ENCODE data around the gene IGSF21. TPM values are rescaled to one million over a fixed set of nuclear protein-coding genes. Genes with fewer than 3 reads are reported as not detected.

IGSF21 gene
- total and polyA plus RNA-seq, 2 donors (not counting 3 experiments of a cell fraction or from before 2014, with no cell fraction given): not detected

- no peak overlapping the region for H2AFZ ChIP-seq (ENCODE audit: low read depth, low read length)
- no peak overlapping the region for H3K4me2 ChIP-seq (ENCODE audit: insufficient read depth, low read length)
- H3K9me1 ChIP-seq (replicated peaks; ENCODE audit: control insufficient read depth, extremely low read depth, insufficient read depth, low read length): no peaks in the 10 kb centered on the region
- no TSS peak for BruUV-seq (replicated peaks)
- H3K9me3 ChIP-seq (replicated peaks; ENCODE audit: control insufficient read depth, insufficient read depth, low read length): no peaks in the 10 kb centered on the region
- no peak for DNase-seq (ENCODE audit: low read depth, low spot score)
- dilution Hi-C loops (cut with MboI; ENCODE audit: extremely low pct_ligation_motif_present, low sequenced_read_pairs): no loop called here
- no peaks in the 10 kb centered on the region for H4K20me1 ChIP-seq (replicated peaks; ENCODE audit: control insufficient read depth, extremely low read depth, insufficient read depth, low read length)
- FAIRE-seq: no peak
- H3K36me3 ChIP-seq (ENCODE audit: control insufficient read depth in 2 of 2, extremely low read depth in 1 of 2, insufficient read depth in 2 of 2, low read length in 2 of 2): no peaks in the 10 kb centered on the region
- H3K9ac ChIP-seq (replicated peaks; ENCODE audit: extremely low read depth, insufficient read depth, low read length): no peak overlapping the region
- no peaks in the 10 kb centered on the region for H3K79me2 ChIP-seq (ENCODE audit: control insufficient read depth, insufficient read depth, low read length)
- no peaks in the 10 kb centered on the region for H3K4me1 ChIP-seq (ENCODE audit: control insufficient read depth, extremely low read depth, insufficient read depth, low read length)
- POLR2A ChIA-PET: no interaction called here
- intact Hi-C loops (cut with micrococcal nuclease): no loop called here
- TF ChIP-seq CTCF (IDR thresholded peaks at IDR 0.05; ENCODE audit: extremely low read depth in 1 of 2, insufficient read depth in 1 of 2, low read depth in 1 of 2, low read length in 2 of 2): no peak
- TF ChIP-seq FOS (IDR thresholded peaks at IDR 0.05; ENCODE audit: borderline replicate concordance, insufficient read depth, low read length): no peak
- TF ChIP-seq JUN (IDR thresholded peaks at IDR 0.05; ENCODE audit: borderline replicate concordance, insufficient read depth, insufficient read length, low read depth): no peak
- no peak for TF ChIP-seq MAX (IDR thresholded peaks at IDR 0.05; ENCODE audit: insufficient read depth, insufficient read length)
- TF ChIP-seq POLR2A (IDR thresholded peaks at IDR 0.05; ENCODE audit: low read depth, low read length): no peak
- no peak for TF ChIP-seq POLR2AphosphoS5 (IDR thresholded peaks at IDR 0.05; ENCODE audit: insufficient read depth, low read depth, low read length)
- no peak for TF ChIP-seq GATA2 (IDR thresholded peaks at IDR 0.05; ENCODE audit: insufficient read depth, insufficient read length, low read depth, low read length)
- TF ChIP-seq EZH2 (IDR thresholded peaks at IDR 0.05; ENCODE audit: borderline replicate concordance, low read depth, low read length, severe bottlenecking): no peak
- TF ChIP-seq MYC (IDR thresholded peaks at IDR 0.05; ENCODE audit: low read depth, low read length): no peak
- no peak overlapping the region for H3K4me3 ChIP-seq (replicated peaks in 1 of 3; ENCODE audit: insufficient read depth in 1 of 3, low read depth in 1 of 3, low read length in 3 of 3)
- CTCF ChIA-PET: no interaction called here
- H3K27ac ChIP-seq (ENCODE audit: insufficient read depth, low read depth, low read length): no peak overlapping the region
- H3K27me3 ChIP-seq (ENCODE audit: control insufficient read depth in 2 of 2, insufficient read depth in 2 of 2, low read length in 2 of 2): no peaks in the 10 kb centered on the region
Measured at GRCh38 chr1:18124977-18125376, 17.4 kb downstream of the IGSF21 start.
